ENCODE data around the gene TMSB15A.
A peak's percentile ranks its signal among the peaks of the same experiment; 100 is the strongest.
"Not testable (repeated sequence)": the region's sequence is repeated elsewhere in the genome, so short reads cannot be mapped to it uniquely, and the experiment has no call there.

The TMSB15A gene

DNA sequence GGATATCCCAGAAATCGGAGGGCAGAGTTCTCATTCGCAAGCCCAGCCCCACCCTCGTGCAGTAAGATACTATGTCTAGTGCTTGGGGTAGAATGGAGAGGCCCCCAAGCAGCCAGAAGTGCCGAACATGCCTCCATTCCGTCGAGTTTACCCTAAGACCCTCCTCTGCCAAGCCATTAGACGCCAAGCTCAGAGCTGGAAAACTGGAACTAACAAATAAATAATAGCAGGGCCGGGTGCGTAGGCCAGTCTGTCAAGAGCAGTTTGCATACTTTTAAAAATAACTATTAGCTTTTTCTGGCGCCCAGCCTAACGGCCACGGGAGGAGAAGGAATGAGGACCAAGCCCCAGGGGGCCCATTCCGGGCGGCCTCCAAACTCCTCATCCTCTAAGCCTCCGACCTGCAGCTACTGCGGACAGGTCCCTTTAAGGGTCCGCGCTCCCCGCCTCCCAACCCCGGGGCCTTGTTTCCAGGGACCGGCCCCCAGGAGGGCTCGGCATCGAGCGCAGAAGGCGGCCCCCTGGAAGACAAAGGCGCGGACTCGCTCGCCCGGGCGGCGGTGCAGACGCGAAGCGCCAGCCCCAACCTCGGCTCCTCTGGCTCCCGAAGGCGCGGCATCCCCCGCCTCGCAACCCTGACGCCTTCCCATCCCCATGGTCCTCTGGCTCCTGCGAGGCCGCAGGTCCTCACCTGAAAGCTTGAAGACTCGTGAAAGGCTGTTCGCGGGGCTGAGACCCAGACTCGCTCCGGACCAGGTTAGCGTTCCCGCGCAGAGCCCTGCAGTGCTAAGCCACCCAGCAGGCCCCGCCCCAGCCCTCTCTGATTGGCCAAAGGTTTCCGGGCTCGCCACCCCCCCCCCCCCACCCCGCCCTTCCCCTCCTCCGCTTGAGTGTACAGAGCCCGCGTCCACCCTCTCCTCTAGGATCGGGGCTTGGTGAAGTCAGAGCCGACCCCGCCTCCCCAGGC, at the start of gene TMSB15A:
TMSB15A (minus strand) TSS at position 765 of the 967 bp plus-strand sequence.
- peak; percentile 58 to 71 for DNase-seq

- DNase-seq: no peak
These were observed 44.0 kb upstream of the TMSB15A start for GRCh38 chrX:102560423-102561068.

DNA sequence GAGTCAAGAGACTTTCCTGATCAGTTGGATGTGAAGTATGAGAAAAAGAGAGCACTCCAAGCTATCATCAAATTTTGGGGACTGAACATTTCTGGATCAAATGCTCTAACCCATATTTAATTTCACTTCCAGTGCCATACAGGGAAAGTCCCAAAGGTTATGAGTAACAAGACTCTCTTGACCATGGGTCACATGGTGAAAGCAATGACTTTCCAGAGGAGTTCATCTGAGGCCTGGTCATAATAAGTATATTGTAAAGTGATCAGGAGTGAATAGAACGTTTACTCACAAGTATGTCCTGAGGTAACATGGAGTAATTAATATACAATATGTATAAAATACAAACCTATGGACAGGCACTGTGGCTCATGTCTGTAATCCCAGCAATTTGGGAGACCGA, 42.1 kb upstream of the TMSB15A start:
- DNase-seq: no peak

DNA sequence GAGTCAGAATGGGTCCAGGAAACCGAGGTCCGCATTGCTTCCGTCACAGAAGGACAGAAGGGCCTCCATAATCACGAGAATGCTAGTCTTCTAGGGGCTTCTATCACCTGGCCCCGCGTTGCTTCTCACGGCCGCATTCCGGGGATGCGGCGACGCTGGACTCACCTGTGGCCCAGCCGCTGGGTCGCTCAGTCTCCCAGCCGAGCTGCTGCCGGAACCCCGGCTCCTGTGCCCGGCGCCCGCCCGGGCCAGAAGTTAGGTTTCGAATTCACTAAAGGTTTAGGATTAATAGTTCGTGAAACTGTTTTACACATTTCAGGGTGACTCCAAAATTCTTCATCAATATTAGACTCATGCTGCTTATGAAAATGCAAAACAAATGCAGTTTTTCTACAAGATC, 31.7 kb upstream of the TMSB15A start:
- DNase-seq: no peak

DNA sequence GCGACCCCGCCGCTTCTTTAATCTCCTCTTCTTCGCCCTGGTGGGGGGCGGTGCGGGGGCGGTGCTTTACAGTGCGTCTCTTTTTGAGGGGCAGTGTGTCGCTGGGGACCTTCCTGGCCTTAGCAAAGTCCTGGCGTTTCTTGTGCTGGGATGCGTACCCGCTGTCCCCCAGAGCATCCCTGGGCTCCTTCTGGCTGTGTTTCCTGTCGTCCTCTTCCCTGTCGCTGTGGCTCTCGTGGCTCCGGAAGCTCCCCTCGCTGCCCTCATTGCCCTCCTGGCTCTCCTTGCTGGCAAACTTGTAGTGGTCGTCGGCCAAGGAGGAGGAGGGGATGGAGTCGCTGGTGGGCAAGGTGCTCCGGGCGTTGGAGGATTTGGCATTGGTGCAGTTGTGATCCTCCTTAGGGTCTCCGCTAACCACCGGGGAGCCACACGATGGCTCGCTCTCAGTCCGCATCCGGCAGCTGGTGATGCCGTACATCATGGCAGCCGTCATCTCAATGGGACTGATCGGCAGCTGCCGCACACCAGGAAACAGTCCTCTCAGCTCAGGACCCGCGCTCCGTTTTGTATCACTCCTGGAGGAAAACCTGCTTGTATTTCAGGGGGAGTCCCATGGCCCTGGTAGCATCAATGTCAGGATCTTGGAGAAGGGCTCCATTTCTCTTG, 30.4 kb upstream of the TMSB15A start:
- peak in 1 of 2 donors; percentile 5 for DNase-seq

GRCh38 chrX:102546175-102546574, 29.6 kb upstream of the TMSB15A start:
- DNase-seq: not testable (repeated sequence)

GRCh38 chrX:102535958-102536357, 19.4 kb upstream of the TMSB15A start:
- no peak for DNase-seq

GRCh38 chrX:102517326-102517725, 787 bp upstream of the TMSB15A start:
- no peak for DNase-seq

DNA sequence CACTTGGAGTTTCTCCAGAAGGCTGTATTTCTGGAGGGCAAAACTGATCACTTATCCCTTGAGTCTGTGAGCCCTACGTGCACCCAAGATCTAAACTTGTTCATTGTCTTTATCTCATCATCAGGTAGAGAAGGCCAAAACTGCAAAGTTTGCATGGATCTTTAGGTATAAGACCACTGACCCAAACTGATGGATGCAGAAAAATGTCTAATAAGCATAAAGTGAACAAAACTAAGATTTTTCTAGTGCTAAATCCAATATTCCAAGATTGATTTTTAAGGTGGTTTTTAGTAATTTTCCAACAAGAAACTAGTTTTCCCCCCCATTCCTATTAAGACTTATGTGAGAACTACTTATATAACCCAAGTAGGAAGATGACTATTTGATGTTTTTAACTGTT, 2.0 kb downstream of the TMSB15A start:
- DNase-seq: no peak

DNA sequence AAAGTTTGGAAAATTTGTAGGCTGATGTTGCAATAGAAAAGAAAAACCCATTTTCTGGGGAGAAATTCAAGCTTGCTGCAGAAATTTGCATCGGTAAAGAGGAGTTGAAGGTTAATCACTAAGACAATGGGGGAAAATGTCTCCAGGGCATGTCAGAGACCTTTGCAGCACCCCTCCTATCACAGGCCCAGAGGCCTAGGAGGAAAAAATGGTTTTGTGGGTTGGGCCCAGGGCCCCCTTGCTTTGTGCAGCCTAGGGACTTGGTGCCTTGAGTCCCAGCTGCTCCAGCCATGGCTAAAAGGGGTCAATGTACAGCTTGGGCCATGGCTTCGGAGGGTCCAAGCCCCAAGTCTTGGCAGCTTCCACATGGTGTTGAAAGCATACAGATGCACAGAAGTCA, 17.8 kb downstream of the TMSB15A start:
- no peak for DNase-seq

DNA sequence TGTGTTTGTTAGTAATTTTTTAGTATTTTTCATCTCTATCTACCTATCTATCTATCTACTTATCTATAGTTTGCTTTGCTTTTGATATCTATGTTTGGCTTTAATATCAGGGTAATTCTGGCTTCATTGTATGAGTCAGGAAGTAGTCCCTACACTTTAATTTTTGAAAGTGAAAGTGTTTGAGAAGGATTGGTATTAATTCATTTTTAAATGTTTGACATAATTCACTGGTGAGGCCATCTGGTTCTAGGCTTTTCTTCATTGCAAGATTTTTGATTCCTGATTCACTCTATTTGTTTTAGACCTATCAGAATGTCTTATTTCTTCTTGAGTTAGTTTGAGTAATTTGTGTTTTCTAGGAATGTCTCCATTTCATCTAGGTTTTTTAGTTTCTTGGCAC, 24.8 kb downstream of the TMSB15A start:
- DNase-seq: no peak

- not testable (repeated sequence) for DNase-seq
These were observed 37.8 kb downstream of the TMSB15A start for GRCh38 chrX:102478765-102479164.

DNA sequence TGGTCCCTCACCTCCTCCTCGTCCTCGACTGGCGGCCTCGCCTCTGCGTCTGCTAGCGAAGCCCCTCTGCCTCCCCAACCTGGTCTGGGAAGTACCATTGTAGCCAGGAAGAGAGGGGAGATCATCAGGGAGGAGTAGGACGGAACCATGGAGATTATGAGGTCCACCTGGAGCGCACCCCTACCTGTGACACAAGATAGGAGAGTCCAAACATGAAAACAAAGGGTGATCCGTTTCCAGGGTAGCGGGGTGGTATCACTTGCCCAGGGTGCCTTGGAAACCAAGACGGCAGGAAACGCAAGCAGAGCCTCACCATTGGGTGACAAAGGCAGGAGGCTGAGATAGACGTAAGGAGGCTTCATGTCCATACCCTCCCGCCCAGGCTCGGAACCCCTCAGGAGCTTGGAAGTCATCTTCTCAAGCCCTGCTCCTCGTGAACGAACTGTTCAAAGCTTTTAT, 44.7 kb downstream of the TMSB15A start, which contains the start of gene TCP11X2:
TCP11X2 (minus strand) TSS at position 51 of the 459 bp plus-strand sequence.
- DNase-seq: not testable (repeated sequence)

DNA sequence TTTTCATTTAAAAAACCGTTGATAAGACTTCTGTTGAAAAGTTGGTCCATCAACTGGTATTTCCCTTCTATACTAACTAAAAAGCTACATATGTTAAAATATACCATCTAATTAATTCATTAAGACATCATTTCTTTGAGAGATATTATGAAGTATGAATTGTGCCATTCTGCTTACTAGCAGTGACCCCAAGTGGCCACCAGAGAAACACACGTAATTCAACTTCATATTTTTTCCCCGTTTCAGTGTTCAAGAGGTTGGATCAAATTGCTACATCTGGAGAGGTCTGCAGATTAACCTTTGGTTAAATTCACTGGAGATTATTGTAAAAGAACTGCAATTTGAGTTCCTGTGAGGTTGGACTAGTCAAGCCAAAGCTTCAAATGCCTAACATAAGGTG, 46.3 kb downstream of the TMSB15A start:
- DNase-seq: not testable (repeated sequence)

All from stimulated activated CD4-positive, alpha-beta T cell treated with anti-CD3 and anti-CD28 coated beads, Interleukin-2, amount 100 ng/mL, for 24 hours (primary cell).